HTR-8/SVneo (cell line): Measurements from ENCODE around the gene RPL28.

Experiments
- DNase-seq: peaks from one replicate; pipeline ENCODE4 v3.0.0; 2011; ENCODE audit warnings: low spot score, mixed read lengths; ENCODE audit not compliant: insufficient read length
- FAIRE-seq: peaks from 2 replicates; lab custom pipeline; 2011; peaks lifted over from hg19 to GRCh38; lab: Jason Lieb, UNC

The RPL28 gene

GRCh38 chr19:55352549-55353145 is 33.1 kb upstream of the RPL28 start:
- FAIRE-seq (no peak), DNase-seq (no peak)

- no peak for DNase-seq
- peak; percentile 44 for FAIRE-seq
Observed at GRCh38 chr19:55353356-55353802, 32.4 kb upstream of the RPL28 start.

- FAIRE-seq, result peak; percentile 90
Observed at GRCh38 chr19:55353803-55354697, 31.7 kb upstream of the RPL28 start.

GRCh38 chr19:55354698-55355212 is 31.0 kb upstream of the RPL28 start, which contains the start of gene COX6B2:
TSS of gene COX6B2 (minus strand) at chr19:55354719. CDS start at chr19:55354521, 198 bp downstream.
- DNase-seq (no peak), FAIRE-seq (no peak)

More at GRCh38 chr19:55353803-55354697, 31.7 kb upstream of the RPL28 start:
- peak; percentile 70 for DNase-seq

- FAIRE-seq (no peak), DNase-seq (no peak)
Observed at GRCh38 chr19:55355213-55355821, 30.4 kb upstream of the RPL28 start.

GRCh38 chr19:55358493-55358892 is 27.2 kb upstream of the RPL28 start:
- FAIRE-seq, result no peak
- DNase-seq, result no peak

- no peak for FAIRE-seq
Observed at GRCh38 chr19:55358943-55359908, 26.5 kb upstream of the RPL28 start.

GRCh38 chr19:55360902-55361301 is 24.8 kb upstream of the RPL28 start:
- FAIRE-seq (no peak), DNase-seq (no peak)

More at GRCh38 chr19:55358943-55359908, 26.5 kb upstream of the RPL28 start:
- no peak for DNase-seq

GRCh38 chr19:55362174-55362989 is 23.4 kb upstream of the RPL28 start:
- no peak for FAIRE-seq
- no peak for DNase-seq

GRCh38 chr19:55362990-55363716 is 22.6 kb upstream of the RPL28 start, which contains the start of gene GARIN5B:
TSS of gene GARIN5B (minus strand) at chr19:55363260. CDS start at chr19:55363066, 194 bp downstream.
- DNase-seq (no peak), FAIRE-seq (no peak)

GRCh38 chr19:55365245-55365644 is 20.5 kb upstream of the RPL28 start:
- no peak for FAIRE-seq
- no peak for DNase-seq

GRCh38 chr19:55365964-55366363 is 19.8 kb upstream of the RPL28 start:
- DNase-seq (no peak), FAIRE-seq (no peak)

GRCh38 chr19:55366790-55367189 is 18.9 kb upstream of the RPL28 start:
- FAIRE-seq, result no peak
- no peak for DNase-seq

- FAIRE-seq, result no peak
- no peak for DNase-seq
Observed at GRCh38 chr19:55368106-55368505, 17.6 kb upstream of the RPL28 start.

GRCh38 chr19:55368701-55369563 is 16.8 kb upstream of the RPL28 start:
- no peak for FAIRE-seq
- no peak for DNase-seq

- peak; percentile 44 for FAIRE-seq
Observed at GRCh38 chr19:55369653-55370304, 16.0 kb upstream of the RPL28 start.

More at GRCh38 chr19:55369653-55370304, 16.0 kb upstream of the RPL28 start:
- peak; percentile 83 for DNase-seq
